ENCODE results near the gene CD160. TPM values are rescaled to one million over a fixed set of nuclear protein-coding genes. Genes with fewer than 3 reads are reported as not detected.
"Not testable (repeated sequence)": the region's sequence is repeated elsewhere in the genome, so short reads cannot be mapped to it uniquely, and the experiment has no call there.

CD160 gene
- total RNA-seq, 1 experiment from 2014 or later = not detected

- no peak overlapping the region for H2AK5ac ChIP-seq (ENCODE audit: insufficient read length, low read length)
- no peak overlapping the region for H2BK15ac ChIP-seq (ENCODE audit: low read depth, low read length)
- H4K20me1 ChIP-seq (ENCODE audit: control insufficient read depth, insufficient read depth, insufficient read length) = no peaks in the 10 kb centered on the region
- no peak overlapping the region; a peak in 2 of 7 replicates for H3K27ac Mint-ChIP-seq
- H4K91ac ChIP-seq (ENCODE audit: insufficient read length, low read depth, low read length) = no peak overlapping the region
- no peak overlapping the region for H2BK12ac ChIP-seq (ENCODE audit: insufficient read length, low read depth, low read length)
- no peak overlapping the region for H3K4me2 ChIP-seq (ENCODE audit: insufficient read depth, insufficient read length, low read length)
- H2BK5ac ChIP-seq (ENCODE audit: insufficient read length, low read length) = no peak overlapping the region
- H3K56ac ChIP-seq (ENCODE audit: insufficient read length, low read depth, low read length) = no peak overlapping the region
- peaks cover 5 to 15% of the 10 kb centered on the region in 2 experiments; a peak in 3 of 4 replicates for H3K4me1 Mint-ChIP-seq
- H3K9ac ChIP-seq (ENCODE audit: extremely low read depth, insufficient read length, low read length) = no peak overlapping the region
- no peak overlapping the region for H2BK20ac ChIP-seq (ENCODE audit: low read depth, low read length, poor library complexity, severe bottlenecking)
- WGBS (ENCODE audit: extremely low coverage, insufficient read length, low lambda C conversion rate) = no CpG with 5 or more reads among the region's 1 CpG
- no peaks in the 10 kb centered on the region for H3K79me2 ChIP-seq (ENCODE audit: insufficient read depth, low read length)
- no peak overlapping the region for H3K14ac ChIP-seq (ENCODE audit: insufficient read depth, low read length)
- H3K36me3 Mint-ChIP-seq (ENCODE audit: insufficient read depth in 1 of 3, low read depth in 3 of 3) = no peaks in the 10 kb centered on the region
- no peaks in the 10 kb centered on the region for H3K27me3 ChIP-seq (ENCODE audit: insufficient read depth, low read length)
- H2AFZ ChIP-seq (ENCODE audit: low read length) = no peak overlapping the region
- H4K8ac ChIP-seq (replicated peaks; ENCODE audit: insufficient read length, low read depth, low read length) = no peak overlapping the region
- H3K27me3 Mint-ChIP-seq (ENCODE audit: low read depth) = peaks cover 37% of the 10 kb centered on the region
- H3K79me1 ChIP-seq (ENCODE audit: insufficient read depth, low read depth, low read length, poor library complexity, severe bottlenecking) = no peaks in the 10 kb centered on the region
- H3K9me3 ChIP-seq (ENCODE audit: control insufficient read depth, low read depth, low read length) = no peaks in the 10 kb centered on the region
- DNase-seq = no peak
- TF ChIP-seq, protein P1, sequence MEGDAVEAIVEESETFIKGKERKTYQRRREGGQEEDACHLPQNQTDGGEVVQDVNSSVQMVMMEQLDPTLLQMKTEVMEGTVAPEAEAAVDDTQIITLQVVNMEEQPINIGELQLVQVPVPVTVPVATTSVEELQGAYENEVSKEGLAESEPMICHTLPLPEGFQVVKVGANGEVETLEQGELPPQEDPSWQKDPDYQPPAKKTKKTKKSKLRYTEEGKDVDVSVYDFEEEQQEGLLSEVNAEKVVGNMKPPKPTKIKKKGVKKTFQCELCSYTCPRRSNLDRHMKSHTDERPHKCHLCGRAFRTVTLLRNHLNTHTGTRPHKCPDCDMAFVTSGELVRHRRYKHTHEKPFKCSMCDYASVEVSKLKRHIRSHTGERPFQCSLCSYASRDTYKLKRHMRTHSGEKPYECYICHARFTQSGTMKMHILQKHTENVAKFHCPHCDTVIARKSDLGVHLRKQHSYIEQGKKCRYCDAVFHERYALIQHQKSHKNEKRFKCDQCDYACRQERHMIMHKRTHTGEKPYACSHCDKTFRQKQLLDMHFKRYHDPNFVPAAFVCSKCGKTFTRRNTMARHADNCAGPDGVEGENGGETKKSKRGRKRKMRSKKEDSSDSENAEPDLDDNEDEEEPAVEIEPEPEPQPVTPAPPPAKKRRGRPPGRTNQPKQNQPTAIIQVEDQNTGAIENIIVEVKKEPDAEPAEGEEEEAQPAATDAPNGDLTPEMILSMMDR (conservative IDR thresholded peaks at IDR 0.05) = no peak
- H3K4me1 ChIP-seq (ENCODE audit: insufficient read depth, low read length) = no peaks in the 10 kb centered on the region
- no peak overlapping the region for H3K27ac ChIP-seq (ENCODE audit: insufficient read length, low read depth, low read length)
- no peak overlapping the region for H3K4me3 Mint-ChIP-seq
- no peak overlapping the region for H3K18ac ChIP-seq (ENCODE audit: insufficient read length, low read depth, low read length)
- no peak overlapping the region for H3T11ph ChIP-seq (ENCODE audit: low read length)
- no peak overlapping the region for H2BK120ac ChIP-seq (ENCODE audit: low read depth, low read length, poor library complexity, severe bottlenecking)
- H3K23me2 ChIP-seq (ENCODE audit: insufficient read length, low read depth, low read length, poor library complexity, severe bottlenecking) = peaks cover 4% of the 10 kb centered on the region
- no peak overlapping the region for H3K23ac ChIP-seq (ENCODE audit: insufficient read length, low read depth, low read length)
- no peak overlapping the region for H3K4ac ChIP-seq (ENCODE audit: low read depth, low read length)
- no peak overlapping the region for H4K5ac ChIP-seq (ENCODE audit: insufficient read length, low read depth, low read length)
- H3K9me3 Mint-ChIP-seq = no peaks in the 10 kb centered on the region
Measured at GRCh38 chr1:145717833-145718232, 1.5 kb upstream of the CD160 start.

- not testable (repeated sequence) for H3K27ac Mint-ChIP-seq; H4K5ac ChIP-seq (ENCODE audit: insufficient read length, low read depth, low read length); H3K9ac ChIP-seq (ENCODE audit: extremely low read depth, insufficient read length, low read length); H2AK5ac ChIP-seq (ENCODE audit: insufficient read length, low read length); H3K27me3 ChIP-seq (ENCODE audit: insufficient read depth, low read length); H3K14ac ChIP-seq (ENCODE audit: insufficient read depth, low read length); H3K27ac ChIP-seq (ENCODE audit: insufficient read length, low read depth, low read length); H3K4ac ChIP-seq (ENCODE audit: low read depth, low read length); H3K9me3 ChIP-seq (ENCODE audit: control insufficient read depth, low read depth, low read length); H2BK5ac ChIP-seq (ENCODE audit: insufficient read length, low read length); H2BK20ac ChIP-seq (ENCODE audit: low read depth, low read length, poor library complexity, severe bottlenecking); H3K9me3 Mint-ChIP-seq; H3K79me2 ChIP-seq (ENCODE audit: insufficient read depth, low read length); H3K79me1 ChIP-seq (ENCODE audit: insufficient read depth, low read depth, low read length, poor library complexity, severe bottlenecking); H2BK12ac ChIP-seq (ENCODE audit: insufficient read length, low read depth, low read length); H3K23me2 ChIP-seq (ENCODE audit: insufficient read length, low read depth, low read length, poor library complexity, severe bottlenecking); DNase-seq; H3T11ph ChIP-seq (ENCODE audit: low read length); H3K36me3 Mint-ChIP-seq (ENCODE audit: insufficient read depth in 1 of 3, low read depth in 3 of 3); H3K18ac ChIP-seq (ENCODE audit: insufficient read length, low read depth, low read length); H4K91ac ChIP-seq (ENCODE audit: insufficient read length, low read depth, low read length); H3K4me2 ChIP-seq (ENCODE audit: insufficient read depth, insufficient read length, low read length); H3K4me3 Mint-ChIP-seq; H2BK15ac ChIP-seq (ENCODE audit: low read depth, low read length); H2AFZ ChIP-seq (ENCODE audit: low read length); H2BK120ac ChIP-seq (ENCODE audit: low read depth, low read length, poor library complexity, severe bottlenecking); H3K23ac ChIP-seq (ENCODE audit: insufficient read length, low read depth, low read length); H3K4me1 ChIP-seq (ENCODE audit: insufficient read depth, low read length); H4K8ac ChIP-seq (replicated peaks; ENCODE audit: insufficient read length, low read depth, low read length); H4K20me1 ChIP-seq (ENCODE audit: control insufficient read depth, insufficient read depth, insufficient read length); H3K56ac ChIP-seq (ENCODE audit: insufficient read length, low read depth, low read length)
- H3K27me3 Mint-ChIP-seq (ENCODE audit: low read depth) = peaks cover 40% of the 10 kb centered on the region
- WGBS (ENCODE audit: extremely low coverage, insufficient read length, low lambda C conversion rate) = no CpG with 5 or more reads among the region's 5 CpGs
- H3K4me1 Mint-ChIP-seq = peaks cover 5 to 15% of the 10 kb centered on the region in 2 experiments; a peak in 3 of 4 replicates
Measured at GRCh38 chr1:145718465-145718864, 834 bp upstream of the CD160 start.
